Bladder microvascular endothelial cell (primary cell): ENCODE data around the gene NUBP2. TPM values are rescaled to one million over a fixed set of nuclear protein-coding genes. Genes with fewer than 3 reads are reported as not detected.

Source experiments
- total RNA-seq: library from RNA; depleted of rRNA; stranded (reverse); fragments of >200 nt; gene quantifications from 2 replicates; pipeline ENCODE4 v1.2.3, GENCODE V29; 2014

The NUBP2 gene, protein sequence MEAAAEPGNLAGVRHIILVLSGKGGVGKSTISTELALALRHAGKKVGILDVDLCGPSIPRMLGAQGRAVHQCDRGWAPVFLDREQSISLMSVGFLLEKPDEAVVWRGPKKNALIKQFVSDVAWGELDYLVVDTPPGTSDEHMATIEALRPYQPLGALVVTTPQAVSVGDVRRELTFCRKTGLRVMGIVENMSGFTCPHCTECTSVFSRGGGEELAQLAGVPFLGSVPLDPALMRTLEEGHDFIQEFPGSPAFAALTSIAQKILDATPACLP
- total RNA-seq, result 67.3 and 75.4 TPM in 2 replicates

DNA sequence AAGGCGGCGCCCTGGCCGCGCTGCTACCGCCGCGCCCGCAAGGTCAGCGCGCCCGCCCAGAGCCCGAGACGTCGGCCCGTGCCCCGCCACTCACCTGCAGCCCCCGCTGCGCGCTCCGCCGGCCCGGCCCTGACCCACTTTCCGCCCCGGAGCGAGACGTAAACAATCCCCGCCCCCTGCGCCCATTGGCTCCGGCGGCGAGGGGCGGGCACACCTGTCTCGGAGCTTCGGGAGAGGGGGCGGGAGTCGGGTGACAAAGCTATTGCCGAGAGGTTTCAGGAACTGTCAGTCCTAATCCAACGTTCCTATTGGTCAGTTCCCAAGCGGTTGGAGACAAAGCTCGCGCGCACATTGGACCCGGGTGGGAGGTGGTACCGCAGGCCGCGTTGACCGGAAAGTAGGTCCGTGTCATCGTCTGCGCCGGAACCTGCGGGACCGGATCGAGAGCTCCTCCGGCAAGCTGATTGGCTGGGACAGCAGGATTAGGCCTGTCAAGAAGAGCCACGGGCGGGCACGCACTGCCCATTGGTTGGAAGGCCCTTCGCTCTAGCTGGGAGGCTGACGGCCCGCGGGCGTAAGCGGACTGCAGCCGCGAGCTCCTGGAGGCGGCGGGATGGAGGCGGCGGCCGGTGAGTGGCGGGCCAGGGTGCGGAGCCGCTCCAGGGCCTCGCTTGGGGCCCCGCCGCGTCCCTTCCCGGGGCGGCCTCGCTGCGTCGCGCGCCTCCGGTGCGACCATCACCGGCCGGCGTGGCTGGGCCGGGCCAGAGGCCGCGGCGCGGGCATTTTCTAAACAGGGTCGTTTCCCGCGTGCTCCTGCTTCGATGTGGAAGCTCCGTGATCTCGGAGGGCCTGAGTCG lies at the start of gene NUBP2, which contains the start of gene SPSB3:
TSS of gene NUBP2 (plus strand) at position 553 of the 857 bp plus-strand sequence. CDS start at position 614, 61 bp downstream.
TSS of gene SPSB3 (minus strand) at position 164 of the 857 bp plus-strand sequence. CDS start 1,088 bp downstream, outside the sequence.

DNA sequence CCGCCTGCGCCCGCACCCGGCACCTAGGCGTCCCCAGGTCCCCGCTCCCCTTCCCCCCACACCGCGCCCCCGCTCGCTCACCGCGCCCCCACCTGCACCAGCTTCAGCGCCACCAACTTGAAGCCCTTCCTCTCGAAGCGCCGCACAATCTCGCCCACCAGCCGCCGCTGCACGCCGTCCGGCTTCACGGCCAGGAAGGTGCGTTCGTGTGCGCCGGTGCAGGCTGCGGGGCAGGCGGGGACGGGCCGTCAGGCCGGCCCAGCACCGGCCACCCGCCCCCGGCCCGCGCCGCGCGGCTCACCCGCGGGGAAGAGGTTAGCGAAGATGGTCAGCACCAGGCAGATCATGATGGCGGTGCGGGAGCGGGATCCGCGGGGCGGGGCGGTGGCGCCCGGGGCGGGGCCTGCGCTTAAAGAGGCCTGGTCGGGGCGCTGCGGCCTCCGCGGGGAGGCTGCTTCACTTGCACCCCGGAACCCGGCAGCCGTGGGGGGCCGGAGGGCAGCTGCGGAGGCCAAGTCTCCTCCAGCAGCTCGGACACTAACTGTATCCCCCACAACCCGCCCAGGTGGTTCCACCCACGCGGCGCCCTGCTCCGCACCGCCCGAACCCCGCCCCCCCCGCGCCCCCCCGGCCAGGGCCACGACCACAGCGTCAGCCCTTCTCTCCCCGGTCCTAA lies 11.4 kb upstream of the NUBP2 start, which contains the start of gene NME3:
TSS of gene NME3 (minus strand) at position 356 of the 676 bp plus-strand sequence. CDS start at position 347, 9 bp downstream.

DNA sequence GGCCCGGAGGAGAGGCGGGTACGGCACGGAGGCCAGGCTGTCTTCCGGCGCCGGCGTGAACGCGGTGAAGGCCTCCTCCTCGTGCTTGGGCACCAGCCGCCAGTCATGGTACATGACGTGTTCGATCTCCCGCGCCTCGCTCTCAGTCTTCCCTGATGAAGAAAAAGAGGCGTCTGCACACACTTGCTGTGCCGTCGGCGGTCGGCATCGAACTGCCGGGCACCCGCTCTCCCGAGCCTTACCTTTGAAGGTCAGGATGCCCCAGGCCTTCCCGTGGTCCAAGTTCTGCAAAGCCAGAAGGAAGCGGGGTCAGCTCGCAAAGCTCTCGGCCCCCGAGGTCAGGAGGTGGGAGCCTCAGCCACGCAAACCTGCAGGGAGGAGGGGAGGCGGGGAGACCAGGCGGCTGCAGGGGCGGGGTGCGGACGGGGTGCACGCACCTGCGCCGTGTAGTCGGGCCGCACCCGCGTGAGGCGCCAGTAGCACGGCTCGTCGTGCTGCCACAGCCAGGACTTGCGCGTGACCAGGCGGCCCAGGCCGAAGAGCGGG lies 10.3 kb upstream of the NUBP2 start, which contains the start of gene EME2:
TSS of gene EME2 (plus strand) at position 449 of the 546 bp plus-strand sequence. CDS start 418 bp downstream, outside the sequence.

DNA sequence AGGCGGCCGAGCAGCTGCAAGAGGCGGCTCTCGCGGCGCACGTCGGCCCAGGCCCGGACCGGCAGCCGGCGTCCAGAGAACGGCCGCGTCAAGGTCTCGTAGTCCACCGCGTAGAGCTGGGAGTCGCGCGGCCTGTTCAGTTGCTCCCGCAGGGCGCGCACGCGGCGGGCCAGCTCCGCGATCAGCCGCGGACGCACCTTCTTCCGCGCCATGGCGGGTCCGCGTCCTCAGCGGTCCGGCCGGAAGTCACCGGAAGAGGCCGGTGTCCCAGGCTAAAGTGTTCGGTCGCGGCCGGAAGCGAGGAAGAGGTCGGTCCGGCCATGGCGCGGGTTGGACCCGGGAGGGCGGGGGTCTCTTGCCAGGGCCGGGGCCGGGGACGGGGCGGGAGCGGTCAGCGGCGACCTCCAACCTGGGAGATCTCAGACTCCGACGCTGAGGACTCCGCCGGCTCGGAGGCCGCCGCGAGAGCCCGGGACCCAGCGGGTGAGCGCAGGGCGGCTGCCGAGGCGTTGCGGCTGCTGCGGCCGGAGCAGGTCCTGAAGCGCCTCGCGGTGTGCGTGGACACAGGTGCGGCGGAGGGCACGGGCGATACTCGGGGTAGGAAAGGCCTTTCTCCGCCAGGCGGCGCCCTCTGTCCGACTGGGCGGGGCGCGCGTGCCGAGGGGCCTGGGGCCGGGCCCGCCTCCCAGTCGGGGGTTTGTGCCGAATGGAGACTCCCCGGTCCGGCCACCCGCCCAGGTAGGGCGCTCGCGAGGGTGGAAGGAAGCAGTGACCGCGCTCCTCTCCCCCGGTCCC lies 9.7 kb upstream of the NUBP2 start, which contains the start of gene MRPS34:
TSS of gene MRPS34 (minus strand) at position 227 of the 795 bp plus-strand sequence. CDS start at position 212, 15 bp downstream.

DNA sequence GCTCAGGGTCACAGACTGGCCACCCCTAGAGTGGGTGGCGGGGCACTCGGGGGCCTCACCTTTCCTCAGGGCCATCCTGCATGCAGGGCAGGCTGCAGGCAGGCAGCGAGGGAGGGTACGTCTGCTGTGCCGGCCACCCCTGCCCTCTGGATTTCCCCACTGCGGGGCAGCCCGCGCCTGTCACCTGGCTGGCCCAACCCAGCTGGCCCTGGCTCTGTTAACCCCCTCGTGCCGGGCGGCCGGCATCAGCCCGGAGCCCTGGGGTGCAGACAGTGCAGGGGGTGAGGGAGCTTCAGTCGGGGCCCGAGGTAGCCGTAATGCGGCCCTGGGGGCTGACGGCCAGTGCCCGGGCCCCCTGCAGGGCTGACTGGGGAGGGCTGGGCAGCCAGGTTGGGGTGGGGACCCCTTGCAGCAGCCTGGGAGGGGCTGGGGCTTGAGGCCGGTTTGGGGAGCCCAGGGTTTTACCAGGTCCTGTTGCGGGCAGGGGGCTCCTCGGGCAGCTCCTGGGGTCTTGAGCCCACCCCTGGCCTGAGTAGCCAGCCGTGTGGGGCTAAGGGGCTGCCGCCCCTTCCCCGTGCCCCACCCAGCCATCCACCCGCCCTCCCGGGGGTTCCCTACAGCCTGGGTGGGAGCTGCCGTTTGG lies 10.9 kb downstream of the NUBP2 start, which contains the start of gene IGFALS:
TSS of gene IGFALS (minus strand) at position 128 of the 643 bp plus-strand sequence. CDS start at position 75, 53 bp downstream.

DNA sequence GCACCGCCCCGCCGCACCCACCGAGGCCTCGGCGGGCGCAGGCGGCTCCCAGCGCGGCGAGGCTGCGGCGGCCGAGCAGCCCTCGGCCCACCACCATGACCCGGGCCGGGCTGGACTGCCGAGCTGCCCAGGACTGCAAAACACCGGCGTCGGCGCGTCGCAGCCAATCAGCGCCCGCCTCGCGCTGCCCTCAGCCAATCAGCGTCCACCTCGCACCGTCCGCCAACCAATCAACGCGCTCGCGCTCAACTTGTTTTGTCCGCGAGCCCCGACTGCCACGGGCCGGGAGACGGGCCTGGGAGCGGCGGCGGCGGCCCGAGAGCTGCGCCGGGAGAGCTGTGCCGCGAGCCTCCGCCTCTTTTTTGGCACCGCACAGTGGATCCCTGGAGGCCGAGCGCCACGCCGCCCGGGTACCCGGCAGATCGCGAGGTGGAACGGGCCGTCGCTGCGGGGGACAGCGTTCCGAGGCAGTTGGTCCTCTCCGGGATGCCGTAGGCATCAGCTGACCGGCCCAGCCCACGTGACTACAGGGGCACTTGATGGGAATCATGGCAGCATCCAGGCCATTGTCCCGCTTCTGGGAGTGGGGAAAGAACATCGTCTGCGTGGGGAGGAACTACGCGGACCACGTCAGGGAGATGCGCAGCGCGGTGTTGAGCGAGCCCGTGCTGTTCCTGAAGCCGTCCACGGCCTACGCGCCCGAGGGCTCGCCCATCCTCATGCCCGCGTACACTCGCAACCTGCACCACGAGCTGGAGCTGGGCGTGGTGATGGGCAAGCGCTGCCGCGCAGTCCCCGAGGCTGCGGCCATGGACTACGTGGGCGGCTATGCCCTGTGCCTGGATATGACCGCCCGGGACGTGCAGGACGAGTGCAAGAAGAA lies 44.2 kb downstream of the NUBP2 start, which contains the start of the genes FAHD1 and HAGH:
TSS of gene FAHD1 (plus strand) at position 516 of the 883 bp plus-strand sequence. CDS start at position 549, 33 bp downstream.
TSS of gene HAGH (minus strand) at position 135 of the 883 bp plus-strand sequence. CDS start at position 97, 38 bp downstream.

Other genes starting within 250 kb of the NUBP2 start
- 57.5 and 67.7 TPM in 2 replicates for gene TMEM204, start 249.3 kb upstream of the NUBP2 start, total RNA-seq
- 11.5 and 22.9 TPM in 2 replicates for gene IFT140, start 170.9 kb upstream of the NUBP2 start, total RNA-seq
- gene CRAMP1, start 170.6 kb upstream of the NUBP2 start, total RNA-seq, result 6.0 and 15.6 TPM in 2 replicates
- gene JPT2, start 104.7 kb upstream of the NUBP2 start, total RNA-seq, result 31.1 and 64.1 TPM in 2 replicates
- gene MAPK8IP3, start 76.8 kb upstream of the NUBP2 start, total RNA-seq, result 21.9 and 50.8 TPM in 2 replicates
- 39.3 and 51.6 TPM in 2 replicates for gene NME3, start 11.4 kb upstream of the NUBP2 start, total RNA-seq
- 3.7 and 9.2 TPM in 2 replicates for gene EME2, start 10.2 kb upstream of the NUBP2 start, total RNA-seq
- gene MRPS34, start 9.8 kb upstream of the NUBP2 start, total RNA-seq, result 68.8 and 72.9 TPM in 2 replicates
- gene SPSB3, start 389 bp upstream of the NUBP2 start, total RNA-seq, result 45.2 and 60.4 TPM in 2 replicates
- under 0.01 TPM in 1 of 2 replicates, not detected in the other for gene IGFALS, start 10.7 kb downstream of the NUBP2 start, total RNA-seq
- 70.3 and 94.3 TPM in 2 replicates for gene HAGH, start 43.9 kb downstream of the NUBP2 start, total RNA-seq
- 70.3 and 124 TPM in 2 replicates for gene FAHD1, start 44.2 kb downstream of the NUBP2 start, total RNA-seq
- not detected in 2 replicates for gene MEIOB, start 89.2 kb downstream of the NUBP2 start, total RNA-seq
- not detected in 2 replicates for gene HS3ST6, start 135.5 kb downstream of the NUBP2 start, total RNA-seq
- gene MSRB1, start 160.2 kb downstream of the NUBP2 start, total RNA-seq, result 6.5 and 8.7 TPM in 2 replicates
- gene RPL3L, start 171.7 kb downstream of the NUBP2 start, total RNA-seq, result not detected in 2 replicates
- gene NDUFB10, start 176.6 kb downstream of the NUBP2 start, total RNA-seq, result 133 and 143 TPM in 2 replicates
- 1,957 and 2,987 TPM in 2 replicates for gene RPS2, start 181.9 kb downstream of the NUBP2 start, total RNA-seq
- not detected in 2 replicates for gene RNF151, start 183.9 kb downstream of the NUBP2 start, total RNA-seq
- 33.7 and 61.0 TPM in 2 replicates for gene TBL3, start 189.1 kb downstream of the NUBP2 start, total RNA-seq
- gene NOXO1, start 198.5 kb downstream of the NUBP2 start, total RNA-seq, result 0.13 and 0.16 TPM in 2 replicates
- 11.1 and 12.3 TPM in 2 replicates for gene GFER, start 201.2 kb downstream of the NUBP2 start, total RNA-seq
- gene SYNGR3, start 207.0 kb downstream of the NUBP2 start, total RNA-seq, result 0.65 and 2.8 TPM in 2 replicates
- gene ZNF598, start 226.9 kb downstream of the NUBP2 start, total RNA-seq, result 11.2 and 24.5 TPM in 2 replicates
- 0.16 TPM in 1 of 2 replicates, not detected in the other for gene NPW, start 236.8 kb downstream of the NUBP2 start, total RNA-seq
- 52.4 and 55.7 TPM in 2 replicates for gene NHERF2, start 243.9 kb downstream of the NUBP2 start, total RNA-seq